Measurements from ENCODE around the gene HMCN1.

- TF ChIP-seq CTCF (IDR thresholded peaks at IDR 0.05), result no peak
- TF ChIP-seq POLR2A (IDR thresholded peaks at IDR 0.05), result no peak
Measured at GRCh38 chr1:186179231-186179630, 445.0 kb downstream of the HMCN1 start.

Data from right lobe of liver (tissue), 4 donors.